Endothelial cell of umbilical vein (primary cell): ENCODE data around the gene UBE3B. TPM values are rescaled to one million over a fixed set of nuclear protein-coding genes. Genes with fewer than 3 reads are reported as not detected.

Source experiments
- BruUV-seq: library from RNA; stranded (reverse); fragments of 400-500 nt; replicated peaks from 2 replicates; lab custom pipeline; 2021; lab: Mats Ljungman, UMichigan
- CTCF ChIA-PET: fragments of 300-600, 350-600 bp; sonication (Branson Sonifier 250); formaldehyde crosslinking; loops from one replicate; lab custom pipeline; 2021; ENCODE audit warnings: antibody characterized with exemption, inconsistent platforms; lab: Charles Lee
- POLR2A ChIA-PET: fragments of 300-600, 350-600 bp; sonication (Branson Sonifier 250); formaldehyde crosslinking; loops from one replicate; lab custom pipeline; 2021; ENCODE audit warnings: antibody characterized with exemption, inconsistent platforms; lab: Charles Lee
- DNase-seq: peaks from one replicate; pipeline ENCODE4 v3.0.0-alpha.2; 2011; ENCODE audit warnings: low read depth, low spot score
- FAIRE-seq: peaks from 2 replicates; lab custom pipeline; 2011; peaks lifted over from hg19 to GRCh38; lab: Jason Lieb, UNC
- H2AFZ ChIP-seq: 2 replicates; pipeline ENCODE4 v1.6.0; 2012; ENCODE audit warnings: low read depth, low read length, control low read depth, inconsistent platforms
- H3K27ac ChIP-seq: 2 replicates; pipeline ENCODE4 v1.5.1; 2011; ENCODE audit warnings: low read depth, mild to moderate bottlenecking, control low read depth, low read length, moderate library complexity; ENCODE audit not compliant: insufficient read depth
- H3K27me3 ChIP-seq, 2 experiments: 2 replicates each; pipeline versions ENCODE4 v1.6.0 to v1.6.1; 2011; ENCODE audit warnings: low read length in 2 of 2, mixed read lengths in 1 of 2; ENCODE audit not compliant: control insufficient read depth in 2 of 2, insufficient read depth in 2 of 2
- H3K36me3 ChIP-seq, 2 experiments: 2 replicates in 1 of 2; 3 replicates in 1 of 2; pipeline ENCODE4 v1.5.1; 2011; ENCODE audit warnings: low read length in 2 of 2, mild to moderate bottlenecking in 1 of 2, moderate library complexity in 1 of 2; ENCODE audit not compliant: control insufficient read depth in 2 of 2, insufficient read depth in 2 of 2; ENCODE audit errors: extremely low read depth in 1 of 2
- H3K4me1 ChIP-seq: 3 replicates; pipeline ENCODE4 v1.5.1; 2011; ENCODE audit warnings: mild to moderate bottlenecking, low read length; ENCODE audit not compliant: control insufficient read depth, insufficient read depth; ENCODE audit errors: extremely low read depth
- H3K4me2 ChIP-seq: 2 replicates; pipeline ENCODE4 v1.6.1; 2011; ENCODE audit warnings: low read length, control low read depth, mixed read lengths; ENCODE audit not compliant: insufficient read depth
- H3K4me3 ChIP-seq, 3 experiments: fragments of 200-600 bp in 1 of 3; sonication (generic), shearing (Covaris generic) in 1 of 3; replicated peaks in 1 of 3; 2 replicates each; pipeline ENCODE4 v1.5.1; 2011 to 2016; ENCODE audit warnings: control low read depth in 3 of 3, low read length in 3 of 3, mild to moderate bottlenecking in 2 of 3, inconsistent platforms in 1 of 3, low read depth in 1 of 3, moderate library complexity in 1 of 3; ENCODE audit not compliant: insufficient read depth in 1 of 3
- H3K79me2 ChIP-seq: 2 replicates; pipeline ENCODE4 v1.6.0; 2012; ENCODE audit warnings: low read length, inconsistent platforms; ENCODE audit not compliant: control insufficient read depth, insufficient read depth
- H3K9ac ChIP-seq: replicated peaks from 2 replicates; pipeline ENCODE3; 2011; ENCODE audit warnings: low read length, control low read depth; ENCODE audit not compliant: insufficient read depth; ENCODE audit errors: extremely low read depth
- H3K9me1 ChIP-seq: replicated peaks from 3 replicates; pipeline ENCODE4 v1.6.0; 2011; ENCODE audit warnings: mild to moderate bottlenecking, low read length; ENCODE audit not compliant: control insufficient read depth, insufficient read depth; ENCODE audit errors: extremely low read depth
- H3K9me3 ChIP-seq: replicated peaks from 2 replicates; pipeline ENCODE4 v1.5.1; 2012; ENCODE audit warnings: low read length, inconsistent platforms; ENCODE audit not compliant: control insufficient read depth, insufficient read depth
- H4K20me1 ChIP-seq: replicated peaks from 2 replicates; pipeline ENCODE3; 2011; ENCODE audit warnings: mild to moderate bottlenecking, low read length; ENCODE audit not compliant: control insufficient read depth, insufficient read depth; ENCODE audit errors: extremely low read depth
- CTCF ChIP-seq, 2 donors: IDR thresholded peaks; 1 replicate in 1 of 2; 2 replicates in 1 of 2; pipeline ENCODE4 v1.5.1; 2011; ENCODE audit warnings: low read length in 2 of 2, mild to moderate bottlenecking in 2 of 2, moderate library complexity in 2 of 2, control low read depth in 1 of 2, inconsistent platforms in 1 of 2, low read depth in 1 of 2; ENCODE audit not compliant: insufficient read depth in 1 of 2; ENCODE audit errors: extremely low read depth in 1 of 2
- EZH2 ChIP-seq: IDR thresholded peaks from 2 replicates; pipeline ENCODE4 v1.6.1; 2012; ENCODE audit warnings: borderline replicate concordance, low read depth, mild to moderate bottlenecking, moderate library complexity, low read length, inconsistent platforms; ENCODE audit not compliant: severe bottlenecking
- FOS ChIP-seq: IDR thresholded peaks from 2 replicates; pipeline ENCODE4 v1.6.1; 2011; ENCODE audit warnings: mild to moderate bottlenecking, low read length, moderate library complexity, borderline replicate concordance; ENCODE audit not compliant: insufficient read depth
- GATA2 ChIP-seq: IDR thresholded peaks from 2 replicates; pipeline ENCODE4 v1.7.0; 2011; ENCODE audit warnings: low read depth, mild to moderate bottlenecking, moderate library complexity, mixed read lengths, low read length; ENCODE audit not compliant: insufficient read length, insufficient read depth
- JUN ChIP-seq: IDR thresholded peaks from 2 replicates; pipeline ENCODE4 v1.6.1; 2011; ENCODE audit warnings: borderline replicate concordance, low read depth; ENCODE audit not compliant: insufficient read length, insufficient read depth
- MAX ChIP-seq: IDR thresholded peaks from 2 replicates; pipeline ENCODE4 v1.6.1; 2011; ENCODE audit not compliant: insufficient read depth, insufficient read length
- MYC ChIP-seq: IDR thresholded peaks from one replicate; pipeline ENCODE4 v1.6.1; 2011; ENCODE audit warnings: mild to moderate bottlenecking, low read depth, low read length
- POLR2A ChIP-seq: IDR thresholded peaks from 2 replicates; pipeline ENCODE4 v1.6.1; 2012; ENCODE audit warnings: low read depth, mild to moderate bottlenecking, control low read depth, low read length
- POLR2AphosphoS5 ChIP-seq: IDR thresholded peaks from 2 replicates; pipeline ENCODE4 v1.6.1; 2012; ENCODE audit warnings: low read depth, mild to moderate bottlenecking, control low read depth, low read length, moderate library complexity; ENCODE audit not compliant: insufficient read depth
- dilution Hi-C: fragments of 300-500 bp; cut with MboI; formaldehyde crosslinking; loops from one replicate; pipeline ENCODE4 v1.15.0; 2019; ENCODE audit warnings: low sequenced_read_pairs; ENCODE audit not compliant: extremely low pct_ligation_motif_present
- intact Hi-C: fragments of 100-400 bp; cut with micrococcal nuclease; formaldehyde crosslinking; loops from one replicate; pipeline ENCODE4 v1.10.0; 2022
- polyA plus RNA-seq, 4 experiments: library from polyadenylated mRNA; depleted of rRNA in 3 of 4; stranded (reverse) in 3 of 4; unstranded in 1 of 4; fragments of >200 nt; gene quantifications; 2 replicates each; pipeline versions ENCODE4 v1.2.1 to v1.2.3, GENCODE V29; 2011 to 2012; ENCODE audit warnings: missing spikeins in 1 of 4
- total RNA-seq: library from RNA; stranded (reverse); gene quantifications from 2 replicates; pipeline ENCODE4 v1.2.3, GENCODE V29; 2021

UBE3B gene
- total and polyA plus RNA-seq, 2 donors (not counting 3 experiments of a cell fraction or from before 2014, with no cell fraction given): 24.9 to 40.8 TPM

GRCh38 chr12:109489955-109490565 lies 12.6 kb downstream of the UBE3B start:
- ChIA-PET POLR2A (no interaction called here), CTCF (no interaction called here)
- Histone ChIP-seq H3K9me3 (no peaks in the 10 kb centered on the region), H3K27ac (no peak overlapping the region), H3K4me3 (no peak overlapping the region), H3K79me2 (no peaks in the 10 kb centered on the region), H3K9me1 (no peaks in the 10 kb centered on the region), H2AFZ (no peak overlapping the region), H3K9ac (no peak overlapping the region), H3K36me3 (peaks cover 21 to 44% of the 10 kb centered on the region in 2 experiments), H3K4me2 (no peak overlapping the region), H3K4me1 (no peaks in the 10 kb centered on the region), H3K27me3 (no peaks in the 10 kb centered on the region), H4K20me1 (no peaks in the 10 kb centered on the region)
- no TSS peak for BruUV-seq
- DNase-seq (no peak), FAIRE-seq (no peak)
- intact Hi-C loops: no loop called here
- dilution Hi-C loops: no loop called here
- TF ChIP-seq POLR2A (no peak), MYC (no peak), MAX (no peak)

- H3K27ac ChIP-seq: no peak overlapping the region
- no peaks in the 10 kb centered on the region for H3K9me3 ChIP-seq
- H3K4me2 ChIP-seq: no peak overlapping the region
- no peak for DNase-seq
- H3K9ac ChIP-seq: no peak overlapping the region
- CTCF ChIA-PET: interaction anchor here (0.9 to 4.9 kb wide), 3 partner anchors 28 to 64 kb away, joined by 3 to 22 read pairs (median 12); no protein-coding TSS in a partner anchor
- no TSS peak for BruUV-seq
- no peaks in the 10 kb centered on the region for H4K20me1 ChIP-seq
- H3K4me3 ChIP-seq: no peak overlapping the region
- H3K36me3 ChIP-seq: peaks cover 15 to 32% of the 10 kb centered on the region in 2 experiments
- no peaks in the 10 kb centered on the region for H3K27me3 ChIP-seq
- TF ChIP-seq MAX: no peak
- TF ChIP-seq GATA2: no peak
- TF ChIP-seq JUN: no peak
- no peak for TF ChIP-seq EZH2
- no peak for TF ChIP-seq POLR2AphosphoS5
- no peak for TF ChIP-seq FOS
- TF ChIP-seq POLR2A: no peak
- no peak for TF ChIP-seq MYC
- TF ChIP-seq CTCF (IDR thresholded peaks at IDR 0.05; ENCODE audit: extremely low read depth in 1 of 2, insufficient read depth in 1 of 2, low read depth in 1 of 2, low read length in 2 of 2): no peak
- H3K79me2 ChIP-seq: no peaks in the 10 kb centered on the region
- H3K9me1 ChIP-seq: no peaks in the 10 kb centered on the region
- no peak overlapping the region for H2AFZ ChIP-seq
- dilution Hi-C loops: no loop called here
- POLR2A ChIA-PET: no interaction called here
- intact Hi-C loops: no loop called here
- H3K4me1 ChIP-seq: no peaks in the 10 kb centered on the region
- FAIRE-seq: no peak
Measured at GRCh38 chr12:109491671-109492070, 14.2 kb downstream of the UBE3B start.
